Measurements from ENCODE around the gene TTC16.

Gene TTC16

GRCh38 chr9:127716412-127716811, 533 bp downstream of the TTC16 start:
- in situ Hi-C loops (cut with HindIII; ENCODE audit: low sequenced_read_pairs): loop anchor here (5.0 kb wide), 1 partner anchor 46 kb away; no protein-coding TSS in a partner anchor

DNA sequence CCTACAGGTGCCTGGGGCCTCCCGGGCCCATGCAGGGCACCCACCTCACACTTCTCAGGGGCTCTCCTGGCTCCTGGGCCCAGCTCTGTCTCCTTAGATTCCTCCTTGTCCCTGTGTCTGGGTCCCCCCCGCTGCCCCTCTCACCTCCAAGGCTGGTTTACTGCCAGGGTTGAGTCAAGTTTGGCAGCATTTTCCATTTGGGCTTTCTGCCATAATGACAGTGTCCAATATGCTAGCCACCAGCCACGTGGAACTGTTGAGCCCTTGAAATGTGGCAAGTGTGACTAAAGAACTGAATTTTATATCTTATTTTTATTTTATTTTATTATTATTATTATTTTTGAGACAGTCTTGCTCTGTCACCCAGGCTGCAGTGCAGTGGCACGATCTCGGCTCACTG, 1.9 kb downstream of the TTC16 start:
- in situ Hi-C loops (cut with HindIII; ENCODE audit: low sequenced_read_pairs): loop anchor here (5.0 kb wide), 1 partner anchor 45 kb away; no protein-coding TSS in a partner anchor

DNA sequence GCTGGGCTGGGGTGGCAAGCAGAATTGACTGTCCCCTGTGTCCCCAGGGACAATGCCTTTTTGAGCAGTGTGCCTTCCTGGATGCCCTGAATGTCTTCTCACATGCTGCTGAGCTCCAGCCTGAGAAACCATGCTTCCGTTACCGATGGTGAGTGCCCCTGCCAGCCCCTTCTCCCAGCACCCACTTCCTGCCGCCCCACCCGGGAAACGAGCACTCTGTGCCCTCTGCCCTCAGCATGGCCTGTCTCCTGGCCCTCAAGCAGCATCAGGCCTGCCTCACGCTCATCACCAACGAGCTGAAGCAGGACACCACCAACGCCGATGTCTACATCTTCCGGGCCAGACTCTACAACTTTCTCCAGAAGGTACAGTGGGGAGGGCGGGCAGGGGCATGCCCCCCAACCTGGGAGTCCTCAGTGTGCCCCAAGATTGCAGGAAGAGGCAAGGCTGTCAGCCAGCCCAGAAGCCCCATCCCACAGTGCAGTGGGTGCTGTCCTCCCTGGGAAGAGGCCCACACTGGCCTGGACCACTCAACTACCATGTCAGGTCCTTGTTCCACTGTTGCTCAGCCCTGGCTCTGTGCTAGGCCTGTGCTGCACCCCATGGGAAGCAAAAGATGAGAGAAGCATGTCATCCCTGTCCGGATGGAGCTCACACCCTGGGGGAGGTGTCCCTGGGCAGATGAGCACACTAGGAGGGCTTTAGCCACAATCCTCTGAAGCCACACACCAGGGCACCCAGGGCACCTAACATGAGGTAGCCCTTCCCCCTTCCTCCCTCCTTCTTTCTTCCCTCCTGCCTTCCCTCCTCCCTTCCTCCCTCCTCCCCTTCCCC, 4.4 kb downstream of the TTC16 start:
- in situ Hi-C loops (cut with HindIII; ENCODE audit: low sequenced_read_pairs): no loop called here

GRCh38 chr9:127720865-127721227, 5.0 kb downstream of the TTC16 start:
- in situ Hi-C loops (cut with HindIII; ENCODE audit: low sequenced_read_pairs): no loop called here

DNA sequence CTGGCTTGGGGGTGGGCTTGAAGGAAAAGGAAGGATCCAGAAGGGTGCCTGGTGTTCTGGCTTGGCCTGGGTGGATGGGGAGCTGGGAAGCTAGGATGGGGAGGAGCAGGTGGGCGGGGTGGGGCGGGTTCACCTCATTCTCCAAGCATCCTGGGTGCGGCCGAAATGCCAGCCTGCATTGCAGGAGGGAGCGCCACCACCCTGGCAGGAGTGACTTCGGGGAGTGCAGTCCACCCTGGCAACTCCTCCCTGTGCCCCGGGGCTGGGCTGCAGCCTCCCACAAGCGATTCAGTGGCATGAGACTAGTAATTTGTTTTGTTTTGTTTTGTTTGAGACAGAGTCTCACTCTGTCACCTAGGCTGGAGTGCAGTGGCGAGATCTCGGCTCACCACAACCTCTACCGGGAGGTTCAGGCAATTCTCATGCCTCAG, 5.5 kb downstream of the TTC16 start:
- in situ Hi-C loops (cut with HindIII; ENCODE audit: low sequenced_read_pairs): no loop called here

DNA sequence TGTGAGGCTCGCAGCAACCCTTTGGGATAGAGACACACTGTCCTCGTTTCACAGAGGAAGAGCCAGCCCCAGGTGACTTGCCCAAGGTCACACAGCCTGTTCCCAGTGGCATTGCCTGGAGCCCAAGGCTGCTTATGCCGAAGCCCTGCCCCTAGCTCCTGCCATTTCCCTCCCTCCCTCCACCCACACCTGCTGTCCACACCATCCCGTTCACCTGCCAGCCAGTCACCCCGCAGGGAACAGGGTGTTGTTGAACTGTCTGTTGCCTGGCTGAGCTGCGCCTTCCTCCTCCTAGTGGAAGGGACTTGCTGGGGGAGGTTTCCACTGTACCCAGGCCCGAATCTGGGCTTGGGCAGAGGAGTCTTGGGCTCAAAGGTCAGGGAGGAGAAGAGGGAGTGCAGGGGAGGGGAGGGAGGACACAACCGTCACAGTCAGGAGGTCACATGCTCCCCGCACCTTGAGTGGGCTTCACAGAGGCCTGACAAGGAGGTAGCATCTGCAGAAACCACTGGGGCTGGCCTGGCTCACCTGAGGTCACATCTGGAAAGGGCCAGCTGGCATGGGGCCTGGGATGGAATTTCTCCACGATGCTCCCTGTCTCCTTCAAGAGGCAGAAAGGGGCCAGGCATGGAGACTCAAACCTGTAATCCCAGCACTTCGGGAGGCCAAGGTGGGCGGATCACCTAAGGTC, 6.3 kb downstream of the TTC16 start:
- in situ Hi-C loops (cut with HindIII; ENCODE audit: low sequenced_read_pairs): no loop called here

DNA sequence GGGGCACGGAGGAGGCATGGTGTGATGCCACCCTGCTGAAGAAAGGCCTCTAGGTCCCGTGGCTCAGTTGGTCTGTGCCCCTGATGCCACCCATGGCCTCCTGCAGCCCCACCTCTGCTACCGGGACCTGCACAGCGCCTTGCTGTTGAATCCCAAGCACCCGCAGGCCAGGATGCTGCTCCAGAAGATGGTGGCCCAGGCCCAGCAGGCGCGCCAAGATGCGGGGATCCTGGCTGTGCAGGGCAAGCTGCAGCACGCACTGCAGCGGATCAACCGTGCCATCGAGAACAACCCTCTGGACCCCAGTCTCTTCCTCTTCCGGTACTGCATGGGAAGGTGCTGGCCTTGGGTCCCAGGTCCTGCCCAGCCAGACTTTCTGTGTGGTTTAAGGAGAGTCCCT, 7.1 kb downstream of the TTC16 start:
- in situ Hi-C loops (cut with HindIII; ENCODE audit: low sequenced_read_pairs): no loop called here

DNA sequence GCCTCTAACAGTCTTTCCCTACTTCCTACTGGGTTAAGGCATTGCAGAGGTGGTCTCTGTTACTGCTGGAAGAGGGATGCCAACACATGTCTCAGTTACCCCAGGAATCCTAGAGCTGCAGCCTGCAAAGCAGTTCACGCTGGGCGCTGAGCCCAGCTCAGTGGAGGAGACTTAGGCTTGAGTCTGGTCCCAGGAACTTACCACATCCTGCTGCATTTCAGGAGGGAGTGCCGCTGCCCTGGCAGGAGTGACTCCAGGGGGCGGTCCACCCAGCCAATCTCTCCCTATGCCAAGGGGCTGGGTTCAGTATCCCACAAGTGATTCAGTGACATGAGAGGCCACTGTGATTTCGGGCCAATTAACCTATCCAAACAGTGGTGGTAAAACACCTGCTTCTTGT, 7.6 kb downstream of the TTC16 start:
- in situ Hi-C loops (cut with HindIII; ENCODE audit: low sequenced_read_pairs): no loop called here

- in situ Hi-C loops (cut with HindIII; ENCODE audit: low sequenced_read_pairs): no loop called here
These were observed 8.1 kb downstream of the TTC16 start for GRCh38 chr9:127724012-127724411.

- in situ Hi-C loops (cut with HindIII; ENCODE audit: low sequenced_read_pairs): no loop called here
These were observed 11.0 kb downstream of the TTC16 start for GRCh38 chr9:127726871-127727270.

- in situ Hi-C loops (cut with HindIII; ENCODE audit: low sequenced_read_pairs): no loop called here
These were observed 12.9 kb downstream of the TTC16 start for GRCh38 chr9:127728808-127729207.

GRCh38 chr9:127729522-127730256, 13.8 kb downstream of the TTC16 start:
- in situ Hi-C loops (cut with HindIII; ENCODE audit: low sequenced_read_pairs): no loop called here

- in situ Hi-C loops (cut with HindIII; ENCODE audit: low sequenced_read_pairs): no loop called here
These were observed 14.4 kb downstream of the TTC16 start for GRCh38 chr9:127730262-127730661.

- in situ Hi-C loops (cut with HindIII; ENCODE audit: low sequenced_read_pairs): no loop called here
These were observed 15.0 kb downstream of the TTC16 start for GRCh38 chr9:127730799-127731410.

DNA sequence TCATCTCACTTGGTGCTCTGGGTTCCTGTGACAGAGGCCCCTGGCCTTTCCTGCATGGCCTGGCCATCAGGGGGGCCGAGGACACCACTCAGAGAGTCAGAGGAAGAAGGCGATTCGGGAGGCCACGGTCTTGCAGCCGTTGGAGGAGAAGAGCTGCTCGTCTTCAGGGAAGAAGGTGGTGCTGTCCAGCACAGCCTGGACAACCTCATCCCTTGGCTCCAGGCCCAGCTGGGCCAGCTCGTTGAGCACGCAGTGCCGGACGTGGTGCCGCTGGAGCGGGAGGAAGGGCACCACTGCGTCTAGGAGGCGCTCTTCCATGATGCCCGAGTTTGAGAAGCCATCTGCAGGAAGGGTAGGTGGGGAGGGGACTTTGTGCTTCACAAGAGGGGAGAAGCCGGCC, 16.1 kb downstream of the TTC16 start:
- in situ Hi-C loops (cut with HindIII; ENCODE audit: low sequenced_read_pairs): no loop called here

DNA sequence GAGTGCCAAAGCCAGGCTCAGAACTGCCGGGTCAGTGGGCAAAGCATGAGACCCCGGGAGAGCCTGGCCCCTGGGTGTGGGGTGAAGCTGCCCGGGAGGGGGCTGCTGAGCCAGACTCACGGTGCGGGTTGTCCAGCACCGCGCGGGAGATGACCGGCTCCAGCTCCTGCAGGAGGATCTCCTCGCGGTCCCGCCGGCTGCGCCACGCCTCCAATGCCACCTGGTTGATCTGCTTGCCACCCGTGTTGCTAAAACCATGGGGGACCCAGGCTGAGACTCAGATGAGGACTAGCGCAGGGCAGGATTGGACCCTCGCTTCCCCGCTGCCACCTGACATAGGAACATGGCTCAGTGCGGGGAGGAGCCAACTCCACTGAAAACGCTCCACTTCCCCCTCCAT, 16.6 kb downstream of the TTC16 start:
- in situ Hi-C loops (cut with HindIII; ENCODE audit: low sequenced_read_pairs): no loop called here

- in situ Hi-C loops (cut with HindIII; ENCODE audit: low sequenced_read_pairs): no loop called here
These were observed 17.7 kb downstream of the TTC16 start for GRCh38 chr9:127733614-127734013.

DNA sequence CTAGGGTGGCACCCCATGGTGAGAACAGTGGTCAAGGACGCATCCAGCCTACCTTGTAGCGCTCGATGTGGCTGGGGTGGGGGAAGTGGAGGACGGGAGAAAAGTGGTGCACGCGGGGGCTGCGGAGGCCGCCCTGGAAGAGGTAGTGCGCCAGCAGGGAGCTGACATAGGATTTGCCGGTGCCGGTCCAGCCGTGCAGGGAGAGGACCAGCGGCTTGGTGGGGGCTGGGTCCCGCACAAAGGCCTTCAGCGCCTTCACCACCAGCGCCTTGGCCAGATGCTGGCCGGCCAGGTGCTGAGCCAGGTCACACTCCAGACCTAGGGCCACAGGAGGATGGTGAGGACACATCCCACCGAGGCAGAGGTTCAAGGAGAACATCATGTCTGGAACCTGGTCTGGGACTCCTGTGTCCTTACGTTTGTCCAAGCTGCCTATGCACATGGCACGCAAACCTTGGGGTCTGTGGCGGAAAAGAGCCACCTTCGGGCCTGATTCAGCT, 18.4 kb downstream of the TTC16 start:
- in situ Hi-C loops (cut with HindIII; ENCODE audit: low sequenced_read_pairs): no loop called here

DNA sequence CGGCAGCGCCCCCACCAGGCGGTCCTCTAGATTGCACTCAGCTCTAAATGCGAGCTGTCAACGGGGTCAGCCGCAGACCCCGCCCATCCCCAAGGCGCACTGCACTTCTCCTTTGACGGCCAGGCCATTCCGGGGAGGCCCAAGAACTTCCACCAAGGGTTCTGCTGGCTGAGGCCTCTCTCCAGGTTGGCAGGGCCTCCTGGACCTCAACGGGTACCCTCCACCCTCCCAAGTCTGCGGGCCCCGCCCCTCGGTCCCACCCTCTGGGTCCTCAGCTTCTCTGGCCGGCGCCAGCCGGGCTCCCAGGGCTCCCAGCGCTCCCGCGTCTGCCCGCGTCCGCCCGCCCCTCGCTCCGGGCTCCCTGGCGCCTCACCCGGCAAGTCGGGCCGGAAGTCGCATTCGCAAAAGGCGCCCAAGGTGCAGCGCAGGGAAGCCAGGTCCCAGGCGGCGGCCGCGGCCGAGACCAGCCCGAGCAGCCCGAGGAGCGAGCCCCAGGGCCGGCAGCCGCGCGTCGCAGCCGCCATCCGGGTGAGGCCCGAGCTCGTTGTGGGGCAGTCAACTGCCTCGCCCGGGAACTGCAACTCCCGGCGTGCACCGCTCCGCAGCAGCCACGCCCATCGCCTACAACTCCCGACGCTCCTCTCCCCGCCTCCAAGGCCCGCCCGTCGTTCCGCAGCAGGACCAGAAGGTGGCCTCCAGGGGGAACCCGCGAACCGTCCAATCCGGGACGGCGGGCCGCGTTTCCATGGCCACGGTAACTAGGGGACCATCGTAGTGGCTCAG, 19.1 kb downstream of the TTC16 start, which contains the start of gene TOR2A:
TOR2A (minus strand) TSS at position 548 of the 783 bp plus-strand sequence; CDS start at position 524, 24 bp downstream.
- in situ Hi-C loops (cut with HindIII; ENCODE audit: low sequenced_read_pairs): no loop called here

All from endothelial cell of hepatic sinusoid (primary cell).